Lower lobe of right lung (tissue), 2 donors: ENCODE results near the gene VAMP4. TPM values are rescaled to one million over a fixed set of nuclear protein-coding genes. Genes with fewer than 3 reads are reported as not detected.

ENCODE experiments used
- ATAC-seq, 2 donors: fragments of 200-7000 bp; cut with Tn5 transposase; one replicate each; pipeline ENCODE4 v1.9.1; 2020 to 2022; ENCODE audit warnings: mild to moderate bottlenecking in 2 of 2, moderate library complexity in 2 of 2
- DNase-seq: peaks from one replicate; pipeline ENCODE4 v3.0.0-alpha.2; 2020
- H3K27ac ChIP-seq: fragments of 200-600 bp; one replicate; pipeline ENCODE4 v1.8.0; 2022
- H3K27me3 ChIP-seq: fragments of 200-600 bp; one replicate; pipeline ENCODE4 v1.8.0; 2022; ENCODE audit warnings: low read depth
- H3K36me3 ChIP-seq: fragments of 200-600 bp; one replicate; pipeline ENCODE4 v1.8.0; 2022; ENCODE audit warnings: mild to moderate bottlenecking
- H3K4me1 ChIP-seq: fragments of 200-600 bp; one replicate; pipeline ENCODE4 v1.8.0; 2022
- H3K4me3 ChIP-seq: fragments of 200-600 bp; one replicate; pipeline ENCODE4 v1.8.0; 2022; ENCODE audit warnings: mild to moderate bottlenecking
- H3K9me3 ChIP-seq: fragments of 200-600 bp; one replicate; pipeline ENCODE4 v1.8.0; 2022
- intact Hi-C: fragments of 100-400 bp; cut with DNase I; formaldehyde crosslinking; loops from one replicate; pipeline ENCODE4 v1.11.0; 2022
- long read RNA-seq: library from polyadenylated mRNA; unstranded; transcript quantifications from one replicate; pipeline ENCODE4 v2.0.0, GENCODE V29; 2021
- total RNA-seq: library from RNA; stranded (reverse); fragmentation: NEBNext Ultra II Directional; extraction: Animal tissue kit (Norgen Biotek cat#: 25700); gene quantifications from one replicate; pipeline ENCODE4 v1.2.1, GENCODE V29; 2021
- TF ChIP-seq, protein P1 (sequence below): fragments of 200-600 bp; IDR thresholded peaks from one replicate; pipeline ENCODE4 v1.8.0; 2022; ENCODE audit warnings: antibody characterized with exemption, mild to moderate bottlenecking
- donor health status: DM: no; HTN: yes; CAD: no; lungs with severe emphysema.

VAMP4 gene
- 18.8 TPM for total RNA-seq
- long read RNA-seq, full-length matches to known transcripts, result 31 of 39 reads
- long read RNA-seq, partial matches to known transcripts, result 4 of 39 reads
- long read RNA-seq, other reads (novel, unspliced or antisense), result 4 of 39 reads

DNA sequence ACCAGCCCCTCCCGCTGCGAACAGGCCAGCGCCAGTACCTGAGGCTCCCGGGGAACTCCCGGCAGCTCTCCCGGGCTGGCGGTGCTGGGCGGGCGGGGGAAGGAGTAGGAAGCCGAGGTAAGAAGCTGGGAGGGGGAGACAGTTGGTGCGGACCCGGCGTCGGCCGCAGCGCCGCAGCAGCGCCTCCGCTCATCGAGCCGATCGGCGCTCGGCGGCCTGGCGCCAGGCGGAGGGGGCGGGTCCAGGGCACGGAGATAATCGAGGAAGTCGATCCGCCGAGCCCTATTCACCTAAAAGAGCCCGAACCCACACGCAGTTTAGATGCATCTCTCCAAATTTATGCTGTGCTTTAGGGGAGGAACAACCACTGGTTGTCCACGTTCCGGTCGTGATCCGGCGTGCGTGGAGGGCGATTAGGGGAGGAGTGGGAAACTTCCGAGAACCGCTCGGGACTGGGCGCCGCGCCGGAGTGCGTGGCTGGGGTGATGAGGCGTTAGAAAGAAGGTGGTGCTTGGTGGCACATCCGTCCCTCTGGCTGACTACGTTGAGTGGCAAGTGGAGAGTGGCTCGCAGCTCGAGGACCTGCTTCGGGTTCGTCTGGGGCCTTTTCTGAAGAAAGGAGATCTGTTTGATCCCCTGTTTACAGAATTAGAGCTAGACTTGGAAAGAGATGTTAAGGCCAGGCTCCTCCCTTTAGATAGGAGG is at the start of gene VAMP4:
Gene VAMP4 (minus strand): TSS at position 194 of the 705 bp plus-strand sequence. CDS start 3,651 bp downstream, outside the sequence.
- H3K27ac ChIP-seq, result peak within 1 kb of the TSS; percentile 95
- DNase-seq, result peak; percentile 93
- intact Hi-C loops, result no loop called here
- peaks cover 14% of the 10 kb centered on the region for H3K36me3 ChIP-seq
- peak within 1 kb of the TSS; percentile 85 for H3K4me3 ChIP-seq
- peaks cover 36% of the 10 kb centered on the region for H3K4me1 ChIP-seq
- peak; percentile 97 to 98 for ATAC-seq
- no peaks in the 10 kb centered on the region for H3K27me3 ChIP-seq
- TF ChIP-seq, protein P1, sequence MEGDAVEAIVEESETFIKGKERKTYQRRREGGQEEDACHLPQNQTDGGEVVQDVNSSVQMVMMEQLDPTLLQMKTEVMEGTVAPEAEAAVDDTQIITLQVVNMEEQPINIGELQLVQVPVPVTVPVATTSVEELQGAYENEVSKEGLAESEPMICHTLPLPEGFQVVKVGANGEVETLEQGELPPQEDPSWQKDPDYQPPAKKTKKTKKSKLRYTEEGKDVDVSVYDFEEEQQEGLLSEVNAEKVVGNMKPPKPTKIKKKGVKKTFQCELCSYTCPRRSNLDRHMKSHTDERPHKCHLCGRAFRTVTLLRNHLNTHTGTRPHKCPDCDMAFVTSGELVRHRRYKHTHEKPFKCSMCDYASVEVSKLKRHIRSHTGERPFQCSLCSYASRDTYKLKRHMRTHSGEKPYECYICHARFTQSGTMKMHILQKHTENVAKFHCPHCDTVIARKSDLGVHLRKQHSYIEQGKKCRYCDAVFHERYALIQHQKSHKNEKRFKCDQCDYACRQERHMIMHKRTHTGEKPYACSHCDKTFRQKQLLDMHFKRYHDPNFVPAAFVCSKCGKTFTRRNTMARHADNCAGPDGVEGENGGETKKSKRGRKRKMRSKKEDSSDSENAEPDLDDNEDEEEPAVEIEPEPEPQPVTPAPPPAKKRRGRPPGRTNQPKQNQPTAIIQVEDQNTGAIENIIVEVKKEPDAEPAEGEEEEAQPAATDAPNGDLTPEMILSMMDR, result no peak
- no peaks in the 10 kb centered on the region for H3K9me3 ChIP-seq

GRCh38 chr1:171790318-171790717 is 48.5 kb upstream of the VAMP4 start:
- Histone ChIP-seq H3K4me3 (no peak overlapping the region), H3K27me3 (no peaks in the 10 kb centered on the region), H3K27ac (no peak overlapping the region), H3K9me3 (no peaks in the 10 kb centered on the region), H3K36me3 (peaks cover 100% of the 10 kb centered on the region), H3K4me1 (peaks cover 4% of the 10 kb centered on the region)
- intact Hi-C loops, result no loop called here
- DNase-seq, result no peak
- TF ChIP-seq, protein P1, result no peak
- ATAC-seq, result no peak

GRCh38 chr1:171788696-171789095 is 46.8 kb upstream of the VAMP4 start:
- DNase-seq (no peak), ATAC-seq (peak in 1 of 2 donors; percentile 53)
- H3K27ac ChIP-seq, result no peak overlapping the region
- TF ChIP-seq, protein P1, result no peak
- intact Hi-C loops, result no loop called here
- H3K9me3 ChIP-seq, result no peaks in the 10 kb centered on the region
- H3K4me1 ChIP-seq, result peaks cover 18% of the 10 kb centered on the region
- H3K27me3 ChIP-seq, result no peaks in the 10 kb centered on the region
- peaks cover 91% of the 10 kb centered on the region for H3K36me3 ChIP-seq
- H3K4me3 ChIP-seq, result no peak overlapping the region

DNA sequence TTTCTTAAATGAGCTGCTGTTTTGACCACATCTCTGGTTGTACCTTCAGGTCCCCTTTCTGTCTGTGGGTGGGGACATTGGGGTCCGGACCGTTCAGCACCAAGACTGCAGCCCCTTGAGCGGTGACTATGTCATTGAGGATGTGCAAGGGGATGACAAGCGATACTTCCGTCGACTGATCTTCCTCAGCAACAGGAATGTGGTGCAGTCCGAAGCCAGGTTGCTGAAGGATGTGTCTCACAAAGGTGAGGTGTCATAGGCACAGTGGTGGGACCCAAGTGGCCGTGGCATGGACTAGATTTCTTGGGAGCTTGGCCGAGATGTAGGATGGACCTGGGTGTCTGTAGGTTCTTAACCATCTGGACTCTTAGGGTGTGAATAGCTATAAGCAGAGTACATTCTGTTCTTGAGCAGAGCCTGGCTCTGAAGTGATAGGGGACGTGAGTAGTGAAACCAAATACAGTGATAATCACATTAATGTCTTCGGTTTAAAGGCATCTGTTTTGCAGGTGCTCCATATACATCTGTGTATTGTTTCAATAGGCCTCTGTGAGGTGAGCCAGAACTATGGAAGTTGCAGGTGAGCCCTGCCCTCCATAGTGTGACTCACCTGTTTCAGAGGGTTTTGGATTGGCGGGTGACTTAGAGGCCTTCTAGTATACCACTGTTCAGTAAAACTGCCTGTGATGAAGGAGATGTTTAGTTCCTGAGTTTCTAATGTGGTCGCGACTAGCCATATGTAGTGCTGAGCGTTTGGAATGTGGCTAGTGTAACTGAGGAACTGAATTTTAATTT is 46.0 kb upstream of the VAMP4 start:
- Histone ChIP-seq H3K4me3 (no peak overlapping the region), H3K27me3 (no peaks in the 10 kb centered on the region), H3K9me3 (no peaks in the 10 kb centered on the region), H3K27ac (no peak overlapping the region), H3K4me1 (peaks cover 26% of the 10 kb centered on the region), H3K36me3 (peaks cover 86% of the 10 kb centered on the region)
- no peak for DNase-seq
- intact Hi-C loops, result no loop called here
- ATAC-seq, result no peak
- TF ChIP-seq, protein P1, result no peak

- no peaks in the 10 kb centered on the region for H3K9me3 ChIP-seq
- no peaks in the 10 kb centered on the region for H3K27me3 ChIP-seq
- no peak for ATAC-seq
- no peak overlapping the region for H3K4me3 ChIP-seq
- intact Hi-C loops, result no loop called here
- TF ChIP-seq, protein P1, result no peak
- peaks cover 72% of the 10 kb centered on the region for H3K36me3 ChIP-seq
- peaks cover 34% of the 10 kb centered on the region for H3K4me1 ChIP-seq
- H3K27ac ChIP-seq, result no peak overlapping the region
- DNase-seq, result no peak
These were observed 44.7 kb upstream of the VAMP4 start for GRCh38 chr1:171786534-171786933.
